Endodermal cell (in vitro differentiated cells): Measurements from ENCODE around the gene SIK1. TPM values are rescaled to one million over a fixed set of nuclear protein-coding genes. Genes with fewer than 3 reads are reported as not detected.
"Not testable (repeated sequence)": the region's sequence is repeated elsewhere in the genome, so short reads cannot be mapped to it uniquely, and the experiment has no call there.

Experiments used
- DNase-seq: peaks from one replicate; pipeline ENCODE4 v3.0.0-alpha.2; 2017
- H3K27ac ChIP-seq: 2 replicates; pipeline ENCODE4 v1.5.1; 2013; ENCODE audit warnings: mild to moderate bottlenecking, low read depth, low read length, moderate library complexity
- H3K27me3 ChIP-seq: 2 replicates; pipeline ENCODE4 v1.6.1; 2013; ENCODE audit warnings: mild to moderate bottlenecking, low read length, moderate library complexity; ENCODE audit not compliant: insufficient read depth, control insufficient read depth, poor library complexity, severe bottlenecking
- H3K36me3 ChIP-seq: 2 replicates; pipeline ENCODE4 v1.7.0; 2013; ENCODE audit warnings: mild to moderate bottlenecking, low read length, moderate library complexity; ENCODE audit not compliant: control insufficient read depth, insufficient read depth
- H3K4me1 ChIP-seq: one replicate; pipeline ENCODE4 v1.7.0; 2013; ENCODE audit warnings: low read length; ENCODE audit not compliant: control insufficient read depth, insufficient read depth
- H3K4me3 ChIP-seq: 2 replicates; pipeline ENCODE4 v1.5.1; 2013; ENCODE audit warnings: mild to moderate bottlenecking, low read length, moderate library complexity
- H3K9ac ChIP-seq: 2 replicates; pipeline ENCODE4 v1.6.1; 2013; ENCODE audit warnings: mild to moderate bottlenecking, low read length, moderate library complexity; ENCODE audit not compliant: poor library complexity, severe bottlenecking; ENCODE audit errors: extremely low read depth
- H3K9me3 ChIP-seq: 2 replicates; pipeline ENCODE4 v1.6.1; 2013; ENCODE audit warnings: mild to moderate bottlenecking, low read length, moderate library complexity; ENCODE audit not compliant: control insufficient read depth
- H3K27ac Mint-ChIP-seq: 2 replicates; pipeline ENCODE4 v1.8.0; 2020; ENCODE audit warnings: mixed read lengths
- H3K27me3 Mint-ChIP-seq: 2 replicates; pipeline ENCODE4 v1.8.0; 2021; ENCODE audit warnings: mild to moderate bottlenecking, mixed read lengths; ENCODE audit not compliant: insufficient read depth
- H3K36me3 Mint-ChIP-seq: 2 replicates; pipeline ENCODE4 v1.8.0; 2020; ENCODE audit warnings: low read depth, mixed read lengths
- H3K4me1 Mint-ChIP-seq: 2 replicates; pipeline ENCODE4 v1.8.0; 2020; ENCODE audit warnings: mixed read lengths
- H3K4me3 Mint-ChIP-seq: 2 replicates; pipeline ENCODE4 v1.8.0; 2020; ENCODE audit warnings: mild to moderate bottlenecking, moderate library complexity, mixed read lengths
- H3K9me3 Mint-ChIP-seq: 2 replicates; pipeline ENCODE4 v1.8.0; 2020; ENCODE audit warnings: mild to moderate bottlenecking, mixed read lengths
- WGBS, 2 experiments: methylation state at CpG; one replicate each; pipeline versions ENCODE4 v1.1.5 to v1.1.7; 2013; ENCODE audit warnings: missing lambda C conversion rate in 2 of 2, mixed read lengths in 1 of 2; ENCODE audit not compliant: insufficient coverage in 1 of 2, insufficient read length in 1 of 2; 5-methylcytosine and 5-hydroxymethylcytosine counted together
- total RNA-seq, 2 donors: library from RNA; stranded (reverse); fragmentation: NEBNext Ultra II Directional in 1 of 2; extraction: Animal tissue kit (Norgen Biotek cat#: 25700) in 1 of 2; gene quantifications; 2 replicates in 1 of 2; 3 replicates in 1 of 2; pipeline ENCODE4 v1.2.1, GENCODE V29; 2021

Gene SIK1
- total RNA-seq, 2 donors from 2014 or later: 3.5 to 3.8 TPM

GRCh38 chr21:43451850-43452249 lies 24.9 kb upstream of the SIK1 start:
- not testable (repeated sequence) for H3K27me3 ChIP-seq, H3K4me1 ChIP-seq, H3K27ac Mint-ChIP-seq, H3K9me3 Mint-ChIP-seq, H3K36me3 Mint-ChIP-seq, H3K27ac ChIP-seq, H3K4me3 Mint-ChIP-seq, H3K9ac ChIP-seq, H3K4me3 ChIP-seq, H3K27me3 Mint-ChIP-seq, H3K9me3 ChIP-seq, H3K4me1 Mint-ChIP-seq, H3K36me3 ChIP-seq, DNase-seq
- WGBS, 2 experiments: no CpG with 5 or more reads among the region's 17 CpGs

- not testable (repeated sequence) for H3K27me3 ChIP-seq, H3K36me3 ChIP-seq, H3K9ac ChIP-seq, DNase-seq, H3K4me3 Mint-ChIP-seq, H3K27ac ChIP-seq, H3K4me3 ChIP-seq, H3K36me3 Mint-ChIP-seq, H3K27ac Mint-ChIP-seq, H3K9me3 Mint-ChIP-seq, H3K4me1 Mint-ChIP-seq, H3K9me3 ChIP-seq, H3K27me3 Mint-ChIP-seq, H3K4me1 ChIP-seq
- no CpG with 5 or more reads among the region's 16 CpGs for WGBS, 2 experiments
Measured at GRCh38 chr21:43450287-43450686, 23.4 kb upstream of the SIK1 start.

- H3K4me3 ChIP-seq, H3K36me3 Mint-ChIP-seq, H3K4me1 ChIP-seq, H3K4me1 Mint-ChIP-seq, H3K27me3 Mint-ChIP-seq, H3K9ac ChIP-seq, H3K9me3 ChIP-seq, H3K36me3 ChIP-seq, H3K27ac ChIP-seq, H3K27ac Mint-ChIP-seq, DNase-seq, H3K27me3 ChIP-seq, H3K9me3 Mint-ChIP-seq, H3K4me3 Mint-ChIP-seq: not testable (repeated sequence)
- no CpG with 5 or more reads among the region's 23 CpGs for WGBS, 2 experiments
Measured at GRCh38 chr21:43447353-43447977, 20.5 kb upstream of the SIK1 start.

GRCh38 chr21:43446277-43446932 lies 19.5 kb upstream of the SIK1 start:
- WGBS, 2 experiments: no CpG with 5 or more reads among the region's 35 CpGs
- H3K27ac ChIP-seq, H3K36me3 Mint-ChIP-seq, DNase-seq, H3K4me3 Mint-ChIP-seq, H3K27me3 Mint-ChIP-seq, H3K4me3 ChIP-seq, H3K27me3 ChIP-seq, H3K9me3 Mint-ChIP-seq, H3K36me3 ChIP-seq, H3K4me1 ChIP-seq, H3K9me3 ChIP-seq, H3K4me1 Mint-ChIP-seq, H3K27ac Mint-ChIP-seq, H3K9ac ChIP-seq: not testable (repeated sequence)

GRCh38 chr21:43444524-43444923 lies 17.6 kb upstream of the SIK1 start:
- H3K4me3 ChIP-seq, H3K27ac Mint-ChIP-seq, H3K27ac ChIP-seq, H3K36me3 Mint-ChIP-seq, H3K4me3 Mint-ChIP-seq, H3K27me3 ChIP-seq, H3K9me3 Mint-ChIP-seq, H3K36me3 ChIP-seq, H3K27me3 Mint-ChIP-seq, H3K4me1 Mint-ChIP-seq, DNase-seq, H3K9ac ChIP-seq, H3K9me3 ChIP-seq, H3K4me1 ChIP-seq: not testable (repeated sequence)
- WGBS, 2 experiments: no CpG with 5 or more reads among the region's 28 CpGs

- H3K27ac ChIP-seq, H3K4me1 Mint-ChIP-seq, H3K36me3 Mint-ChIP-seq, H3K9me3 ChIP-seq, H3K27ac Mint-ChIP-seq, H3K9me3 Mint-ChIP-seq, H3K4me3 Mint-ChIP-seq, H3K9ac ChIP-seq, H3K4me3 ChIP-seq, H3K36me3 ChIP-seq, H3K27me3 ChIP-seq, H3K27me3 Mint-ChIP-seq, H3K4me1 ChIP-seq, DNase-seq: not testable (repeated sequence)
- WGBS, 2 experiments: no CpG with 5 or more reads among the region's 12 CpGs
Measured at GRCh38 chr21:43442571-43442970, 15.6 kb upstream of the SIK1 start.
